DMS79 (cell line): ENCODE results near the gene GPR25.

Experiments
- DNase-seq: peaks from one replicate; lab custom pipeline; 2025; lab: John Stamatoyannopoulos, UW

GPR25 gene

GRCh38 chr1:200872446-200873115 is at the start of gene GPR25:
Gene GPR25, plus strand, starts transcription at chr1:200872981. Its CDS starts 57 bp downstream, at chr1:200873038.
- no peak for DNase-seq

- DNase-seq = no peak
These were observed 41.7 kb upstream of the GPR25 start for GRCh38 chr1:200831091-200831490.

- no peak for DNase-seq
These were observed 38.4 kb upstream of the GPR25 start for GRCh38 chr1:200834383-200834782.

GRCh38 chr1:200836213-200836612 is 36.6 kb upstream of the GPR25 start:
- no peak for DNase-seq

- DNase-seq = no peak
These were observed 34.7 kb upstream of the GPR25 start for GRCh38 chr1:200837931-200838571.

- DNase-seq = no peak
These were observed 33.9 kb upstream of the GPR25 start for GRCh38 chr1:200838676-200839445.

GRCh38 chr1:200845360-200845759 is 27.4 kb upstream of the GPR25 start:
- DNase-seq = no peak

- DNase-seq = no peak
These were observed 26.4 kb upstream of the GPR25 start for GRCh38 chr1:200846398-200846797.

- no peak for DNase-seq
These were observed 23.4 kb upstream of the GPR25 start for GRCh38 chr1:200849430-200849829.

GRCh38 chr1:200850554-200850953 is 22.2 kb upstream of the GPR25 start:
- DNase-seq = no peak

- DNase-seq = no peak
These were observed 15.9 kb upstream of the GPR25 start for GRCh38 chr1:200856716-200857357.

GRCh38 chr1:200857804-200858203 is 15.0 kb upstream of the GPR25 start:
- no peak for DNase-seq

- no peak for DNase-seq
These were observed 10.7 kb upstream of the GPR25 start for GRCh38 chr1:200861937-200862647.

- DNase-seq = no peak
These were observed 9.9 kb upstream of the GPR25 start for GRCh38 chr1:200862713-200863415.

GRCh38 chr1:200866116-200866515 is 6.7 kb upstream of the GPR25 start:
- DNase-seq = no peak

- no peak for DNase-seq
These were observed 6.3 kb upstream of the GPR25 start for GRCh38 chr1:200866521-200866920.

- peak; percentile 40 for DNase-seq
These were observed 5.6 kb upstream of the GPR25 start for GRCh38 chr1:200867018-200867811.

- DNase-seq = no peak
These were observed 3.4 kb upstream of the GPR25 start for GRCh38 chr1:200869376-200869752.

GRCh38 chr1:200869753-200870391 is 2.9 kb upstream of the GPR25 start:
- DNase-seq = no peak

GRCh38 chr1:200873116-200873670 is 412 bp downstream of the GPR25 start:
- DNase-seq = no peak
